Endothelial cell of umbilical vein (primary cell): ENCODE measurements around the gene CPNE6. TPM values are rescaled to one million over a fixed set of nuclear protein-coding genes. Genes with fewer than 3 reads are reported as not detected.

Source experiments
- BruUV-seq: library from RNA; stranded (reverse); fragments of 400-500 nt; replicated peaks from 2 replicates; lab custom pipeline; 2021; lab: Mats Ljungman, UMichigan
- CTCF ChIA-PET: fragments of 300-600, 350-600 bp; sonication (Branson Sonifier 250); formaldehyde crosslinking; loops from one replicate; lab custom pipeline; 2021; ENCODE audit warnings: antibody characterized with exemption, inconsistent platforms; lab: Charles Lee
- POLR2A ChIA-PET: fragments of 300-600, 350-600 bp; sonication (Branson Sonifier 250); formaldehyde crosslinking; loops from one replicate; lab custom pipeline; 2021; ENCODE audit warnings: antibody characterized with exemption, inconsistent platforms; lab: Charles Lee
- DNase-seq: peaks from one replicate; pipeline ENCODE4 v3.0.0-alpha.2; 2011; ENCODE audit warnings: low read depth, low spot score
- FAIRE-seq: peaks from 2 replicates; lab custom pipeline; 2011; peaks lifted over from hg19 to GRCh38; lab: Jason Lieb, UNC
- H2AFZ ChIP-seq: 2 replicates; pipeline ENCODE4 v1.6.0; 2012; ENCODE audit warnings: low read depth, low read length, control low read depth, inconsistent platforms
- H3K27ac ChIP-seq: 2 replicates; pipeline ENCODE4 v1.5.1; 2011; ENCODE audit warnings: low read depth, mild to moderate bottlenecking, control low read depth, low read length, moderate library complexity; ENCODE audit not compliant: insufficient read depth
- H3K27me3 ChIP-seq, 2 experiments: 2 replicates each; pipeline versions ENCODE4 v1.6.0 to v1.6.1; 2011; ENCODE audit warnings: low read length in 2 of 2, mixed read lengths in 1 of 2; ENCODE audit not compliant: control insufficient read depth in 2 of 2, insufficient read depth in 2 of 2
- H3K36me3 ChIP-seq, 2 experiments: 2 replicates in 1 of 2; 3 replicates in 1 of 2; pipeline ENCODE4 v1.5.1; 2011; ENCODE audit warnings: low read length in 2 of 2, mild to moderate bottlenecking in 1 of 2, moderate library complexity in 1 of 2; ENCODE audit not compliant: control insufficient read depth in 2 of 2, insufficient read depth in 2 of 2; ENCODE audit errors: extremely low read depth in 1 of 2
- H3K4me1 ChIP-seq: 3 replicates; pipeline ENCODE4 v1.5.1; 2011; ENCODE audit warnings: mild to moderate bottlenecking, low read length; ENCODE audit not compliant: control insufficient read depth, insufficient read depth; ENCODE audit errors: extremely low read depth
- H3K4me2 ChIP-seq: 2 replicates; pipeline ENCODE4 v1.6.1; 2011; ENCODE audit warnings: low read length, control low read depth, mixed read lengths; ENCODE audit not compliant: insufficient read depth
- H3K4me3 ChIP-seq, 3 experiments: fragments of 200-600 bp in 1 of 3; sonication (generic), shearing (Covaris generic) in 1 of 3; replicated peaks in 1 of 3; 2 replicates each; pipeline ENCODE4 v1.5.1; 2011 to 2016; ENCODE audit warnings: control low read depth in 3 of 3, low read length in 3 of 3, mild to moderate bottlenecking in 2 of 3, inconsistent platforms in 1 of 3, low read depth in 1 of 3, moderate library complexity in 1 of 3; ENCODE audit not compliant: insufficient read depth in 1 of 3
- H3K79me2 ChIP-seq: 2 replicates; pipeline ENCODE4 v1.6.0; 2012; ENCODE audit warnings: low read length, inconsistent platforms; ENCODE audit not compliant: control insufficient read depth, insufficient read depth
- H3K9ac ChIP-seq: replicated peaks from 2 replicates; pipeline ENCODE3; 2011; ENCODE audit warnings: low read length, control low read depth; ENCODE audit not compliant: insufficient read depth; ENCODE audit errors: extremely low read depth
- H3K9me1 ChIP-seq: replicated peaks from 3 replicates; pipeline ENCODE4 v1.6.0; 2011; ENCODE audit warnings: mild to moderate bottlenecking, low read length; ENCODE audit not compliant: control insufficient read depth, insufficient read depth; ENCODE audit errors: extremely low read depth
- H3K9me3 ChIP-seq: replicated peaks from 2 replicates; pipeline ENCODE4 v1.5.1; 2012; ENCODE audit warnings: low read length, inconsistent platforms; ENCODE audit not compliant: control insufficient read depth, insufficient read depth
- H4K20me1 ChIP-seq: replicated peaks from 2 replicates; pipeline ENCODE3; 2011; ENCODE audit warnings: mild to moderate bottlenecking, low read length; ENCODE audit not compliant: control insufficient read depth, insufficient read depth; ENCODE audit errors: extremely low read depth
- CTCF ChIP-seq, 2 donors: IDR thresholded peaks; 1 replicate in 1 of 2; 2 replicates in 1 of 2; pipeline ENCODE4 v1.5.1; 2011; ENCODE audit warnings: low read length in 2 of 2, mild to moderate bottlenecking in 2 of 2, moderate library complexity in 2 of 2, control low read depth in 1 of 2, inconsistent platforms in 1 of 2, low read depth in 1 of 2; ENCODE audit not compliant: insufficient read depth in 1 of 2; ENCODE audit errors: extremely low read depth in 1 of 2
- GATA2 ChIP-seq: IDR thresholded peaks from 2 replicates; pipeline ENCODE4 v1.7.0; 2011; ENCODE audit warnings: low read depth, mild to moderate bottlenecking, moderate library complexity, mixed read lengths, low read length; ENCODE audit not compliant: insufficient read length, insufficient read depth
- JUN ChIP-seq: IDR thresholded peaks from 2 replicates; pipeline ENCODE4 v1.6.1; 2011; ENCODE audit warnings: borderline replicate concordance, low read depth; ENCODE audit not compliant: insufficient read length, insufficient read depth
- MAX ChIP-seq: IDR thresholded peaks from 2 replicates; pipeline ENCODE4 v1.6.1; 2011; ENCODE audit not compliant: insufficient read depth, insufficient read length
- MYC ChIP-seq: IDR thresholded peaks from one replicate; pipeline ENCODE4 v1.6.1; 2011; ENCODE audit warnings: mild to moderate bottlenecking, low read depth, low read length
- POLR2A ChIP-seq: IDR thresholded peaks from 2 replicates; pipeline ENCODE4 v1.6.1; 2012; ENCODE audit warnings: low read depth, mild to moderate bottlenecking, control low read depth, low read length
- dilution Hi-C: fragments of 300-500 bp; cut with MboI; formaldehyde crosslinking; loops from one replicate; pipeline ENCODE4 v1.15.0; 2019; ENCODE audit warnings: low sequenced_read_pairs; ENCODE audit not compliant: extremely low pct_ligation_motif_present
- intact Hi-C: fragments of 100-400 bp; cut with micrococcal nuclease; formaldehyde crosslinking; loops from one replicate; pipeline ENCODE4 v1.10.0; 2022
- polyA plus RNA-seq, 4 experiments: library from polyadenylated mRNA; depleted of rRNA in 3 of 4; stranded (reverse) in 3 of 4; unstranded in 1 of 4; fragments of >200 nt; gene quantifications; 2 replicates each; pipeline versions ENCODE4 v1.2.1 to v1.2.3, GENCODE V29; 2011 to 2012; ENCODE audit warnings: missing spikeins in 1 of 4
- total RNA-seq: library from RNA; stranded (reverse); gene quantifications from 2 replicates; pipeline ENCODE4 v1.2.3, GENCODE V29; 2021

CPNE6 gene
- total and polyA plus RNA-seq, 2 donors (not counting 3 experiments of a cell fraction or from before 2014, with no cell fraction given): not detected

- no TSS peak for BruUV-seq
- no peaks in the 10 kb centered on the region for H3K9me1 ChIP-seq
- POLR2A ChIA-PET: no interaction called here
- FAIRE-seq (no peak), DNase-seq (no peak)
- no peaks in the 10 kb centered on the region for H3K9me3 ChIP-seq
- no peak overlapping the region for H2AFZ ChIP-seq
- no peaks in the 10 kb centered on the region for H3K36me3 ChIP-seq
- H3K4me3 ChIP-seq: no peak overlapping the region
- dilution Hi-C loops (no loop called here), intact Hi-C loops (no loop called here)
- H3K4me1 ChIP-seq: no peaks in the 10 kb centered on the region
- H3K9ac ChIP-seq: no peak overlapping the region
- H3K27ac ChIP-seq: no peak overlapping the region
- TF ChIP-seq GATA2 (no peak), JUN (no peak), CTCF (IDR thresholded peaks at IDR 0.05; ENCODE audit: extremely low read depth in 1 of 2, insufficient read depth in 1 of 2, low read depth in 1 of 2, low read length in 2 of 2) (no peak), MAX (no peak), POLR2A (no peak), MYC (no peak)
- H4K20me1 ChIP-seq: no peaks in the 10 kb centered on the region
- no peak overlapping the region for H3K4me2 ChIP-seq
- peaks cover 23 to 32% of the 10 kb centered on the region in 2 experiments for H3K27me3 ChIP-seq
- CTCF ChIA-PET: interaction anchor here (5.7 kb wide), 1 partner anchor 20 kb away, joined by 51 read pairs; no protein-coding TSS in a partner anchor
- H3K79me2 ChIP-seq: no peaks in the 10 kb centered on the region
Observed at GRCh38 chr14:24078146-24078545, 6.8 kb downstream of the CPNE6 start.
